T1000 (cell line): ENCODE measurements around the gene GOLGA8K.
"Not testable (repeated sequence)": the region's sequence is repeated elsewhere in the genome, so short reads cannot be mapped to it uniquely, and the experiment has no call there.

Experiments
- DNase-seq: peaks from one replicate; lab custom pipeline; 2025; ENCODE audit warnings: mixed read lengths; lab: John Stamatoyannopoulos, UW

The GOLGA8K gene, protein sequence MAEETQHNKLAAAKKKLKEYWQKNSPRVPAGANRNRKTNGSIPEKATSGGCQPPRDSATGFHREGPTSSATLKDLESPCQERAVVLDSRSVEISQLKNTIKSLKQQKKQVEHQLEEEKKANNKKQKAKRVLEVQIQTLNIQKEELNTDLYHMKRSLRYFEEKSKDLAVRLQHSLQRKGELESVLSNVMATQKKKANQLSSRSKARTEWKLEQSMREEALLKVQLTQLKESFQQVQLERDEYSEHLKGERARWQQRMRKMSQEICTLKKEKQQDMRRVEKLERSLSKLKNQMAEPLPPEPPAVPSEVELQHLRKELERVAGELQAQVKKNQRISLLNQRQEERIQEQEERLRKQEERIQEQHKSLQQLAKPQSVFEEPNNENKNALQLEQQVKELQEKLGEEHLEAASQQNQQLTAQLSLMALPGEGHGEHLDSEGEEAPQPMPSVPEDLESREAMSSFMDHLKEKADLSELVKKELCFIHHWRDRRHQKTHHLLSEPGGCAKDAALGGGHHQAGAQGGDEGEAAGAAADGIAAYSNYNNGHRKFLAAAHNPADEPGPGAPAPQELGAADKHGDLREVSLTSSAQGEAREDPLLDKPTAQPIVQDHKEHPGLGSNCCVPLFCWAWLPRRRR

DNA sequence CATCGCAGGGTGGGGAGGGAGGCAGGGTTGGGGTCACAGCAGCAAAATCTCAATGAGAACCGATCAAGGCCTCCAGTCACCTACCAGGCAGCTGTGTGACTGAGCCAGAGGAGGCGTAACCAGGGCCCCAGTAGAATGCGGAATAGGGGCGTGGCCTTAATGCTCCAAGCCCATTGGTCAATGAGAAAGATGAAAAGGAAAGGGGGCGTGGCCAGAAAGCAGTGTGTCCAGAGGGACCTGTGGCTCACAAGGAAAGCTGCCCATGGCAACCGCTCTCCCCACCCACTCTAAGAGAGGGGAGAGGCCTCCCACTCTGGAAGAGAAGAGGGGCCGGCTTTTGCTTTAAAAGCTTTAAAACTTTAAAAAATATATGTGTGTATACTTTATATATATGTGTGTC is at the start of gene GOLGA8K:
Gene GOLGA8K (minus strand): TSS at position 101 of the 400 bp plus-strand sequence. CDS start 98 bp downstream, at position 3.
- DNase-seq = not testable (repeated sequence)

- not testable (repeated sequence) for DNase-seq
Measured at GRCh38 chr15:32440445-32440977, 37.4 kb upstream of the GOLGA8K start.

DNA sequence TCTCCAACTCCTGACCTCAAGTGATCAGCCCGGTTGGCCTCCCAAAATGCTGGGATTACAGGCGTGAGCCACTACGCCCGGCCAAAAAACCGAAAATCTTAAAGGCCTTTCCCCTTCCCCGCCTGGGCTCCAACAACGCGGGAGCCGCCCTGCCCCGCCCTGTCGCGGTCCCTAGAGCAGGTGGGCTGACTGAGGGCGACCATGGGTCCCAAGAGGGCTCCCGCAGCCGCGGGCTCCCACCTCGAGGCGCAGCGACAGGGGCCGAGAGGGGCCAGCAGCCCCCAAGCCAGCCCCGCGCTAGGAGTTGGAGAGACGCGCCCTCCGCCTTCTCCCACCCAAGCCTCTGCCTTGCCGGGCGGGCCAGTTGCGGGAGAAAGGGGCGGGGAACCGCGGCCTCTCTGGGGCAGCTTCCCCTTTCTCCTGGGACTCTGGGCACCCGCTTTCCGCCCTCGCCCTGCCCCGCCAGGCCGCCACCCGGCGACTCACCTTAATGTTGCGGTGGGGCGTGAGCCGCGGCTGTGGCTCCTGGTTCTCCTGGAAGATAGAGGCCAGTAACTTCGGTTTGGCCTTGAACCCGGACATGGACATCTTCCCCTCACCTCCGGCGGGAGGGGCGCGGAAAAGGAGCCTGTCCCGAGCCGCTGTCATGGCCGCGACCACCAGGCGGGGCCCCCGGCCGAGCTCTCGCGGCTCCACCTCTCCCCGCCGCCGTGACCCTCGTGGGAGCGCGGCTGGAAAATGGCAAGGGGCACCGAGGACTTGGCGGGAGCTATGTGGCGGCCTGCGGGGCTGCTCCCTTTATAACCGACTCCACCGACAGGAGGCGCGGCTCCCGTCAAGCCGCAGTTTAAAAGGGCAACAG is 31.2 kb upstream of the GOLGA8K start:
- DNase-seq = not testable (repeated sequence)

DNA sequence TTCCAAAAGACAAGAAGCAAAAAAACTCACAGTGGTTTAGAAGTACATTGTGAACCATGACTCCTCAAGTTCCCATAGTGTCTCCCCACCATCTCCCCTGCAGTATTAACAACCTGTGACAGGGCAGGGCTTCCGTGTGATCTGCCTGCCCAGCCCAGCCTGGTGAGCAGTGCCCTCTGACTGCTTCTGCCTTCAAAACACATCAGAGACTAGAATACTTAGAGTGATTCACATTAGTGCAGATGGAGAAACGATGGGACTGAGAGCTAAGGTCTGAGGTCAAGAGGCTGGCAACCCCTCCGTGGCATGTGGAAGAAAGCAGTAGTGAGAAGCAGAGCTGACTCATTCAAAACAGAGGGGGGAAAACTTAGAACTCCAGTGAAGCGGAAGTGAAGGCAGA is 24.5 kb upstream of the GOLGA8K start:
- DNase-seq = not testable (repeated sequence)

- DNase-seq = not testable (repeated sequence)
Measured at GRCh38 chr15:32426511-32426910, 23.4 kb upstream of the GOLGA8K start.

DNA sequence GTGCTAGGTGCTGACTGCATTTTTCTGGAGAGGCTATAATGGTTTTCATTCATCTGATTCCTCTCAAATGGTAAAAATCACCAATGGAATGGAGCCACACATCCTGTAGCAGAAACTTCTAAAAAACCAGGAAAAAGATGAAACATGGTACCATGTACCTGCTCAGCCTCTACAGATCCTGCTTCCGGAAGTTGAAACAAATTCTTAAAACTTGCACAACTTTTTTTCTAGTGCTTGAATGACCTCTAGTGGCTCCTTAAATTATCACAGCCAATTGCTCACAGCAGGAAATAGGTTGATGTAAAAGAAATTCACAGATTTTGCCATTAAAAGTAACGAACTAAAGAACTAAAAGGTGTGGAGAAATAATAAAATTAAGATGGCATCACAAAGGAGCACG is 4.8 kb upstream of the GOLGA8K start:
- DNase-seq = not testable (repeated sequence)

DNA sequence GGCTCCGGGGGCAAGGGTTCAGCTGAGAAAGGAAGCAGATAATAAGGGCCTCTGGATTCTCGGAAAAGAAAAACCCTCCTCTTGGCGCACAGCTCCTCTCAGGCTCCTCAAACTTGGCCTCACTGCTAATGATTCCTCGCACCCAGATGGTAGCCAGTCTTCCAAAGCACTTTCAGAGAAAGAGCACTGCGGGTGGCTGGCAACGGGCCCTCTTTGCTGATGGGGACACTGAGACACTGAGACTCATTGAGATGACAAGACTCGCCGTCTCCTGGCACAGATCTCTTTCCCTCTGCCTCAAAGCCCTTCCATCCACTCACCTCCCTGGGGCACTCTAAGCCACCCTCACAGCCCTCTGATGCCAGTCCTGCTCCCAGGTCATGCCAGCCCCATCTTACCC is 6.6 kb downstream of the GOLGA8K start:
- not testable (repeated sequence) for DNase-seq

DNA sequence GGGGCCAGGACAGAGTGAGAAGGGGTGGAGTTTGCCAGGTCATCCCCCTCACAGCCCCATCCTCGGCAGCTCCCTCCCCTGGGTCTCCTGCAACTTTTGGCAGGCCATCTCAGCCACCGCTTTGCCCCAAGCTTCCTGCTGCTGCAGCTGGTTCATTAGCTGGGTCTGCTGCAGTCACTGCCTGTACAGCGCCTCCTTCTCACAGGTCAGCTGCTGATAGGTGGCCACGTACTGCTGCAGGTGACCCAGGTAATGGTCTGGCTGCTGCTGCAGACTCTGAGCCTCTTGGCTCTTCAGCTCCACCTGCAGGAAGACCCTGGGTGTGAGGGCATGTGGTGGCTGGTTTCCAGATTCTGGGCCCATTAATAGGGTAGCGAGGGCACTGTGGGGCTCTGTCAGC is 8.3 kb downstream of the GOLGA8K start:
- DNase-seq = not testable (repeated sequence)

- DNase-seq = not testable (repeated sequence)
Measured at GRCh38 chr15:32388050-32388648, 14.9 kb downstream of the GOLGA8K start.

- not testable (repeated sequence) for DNase-seq
Measured at GRCh38 chr15:32385823-32386495, 17.1 kb downstream of the GOLGA8K start.

DNA sequence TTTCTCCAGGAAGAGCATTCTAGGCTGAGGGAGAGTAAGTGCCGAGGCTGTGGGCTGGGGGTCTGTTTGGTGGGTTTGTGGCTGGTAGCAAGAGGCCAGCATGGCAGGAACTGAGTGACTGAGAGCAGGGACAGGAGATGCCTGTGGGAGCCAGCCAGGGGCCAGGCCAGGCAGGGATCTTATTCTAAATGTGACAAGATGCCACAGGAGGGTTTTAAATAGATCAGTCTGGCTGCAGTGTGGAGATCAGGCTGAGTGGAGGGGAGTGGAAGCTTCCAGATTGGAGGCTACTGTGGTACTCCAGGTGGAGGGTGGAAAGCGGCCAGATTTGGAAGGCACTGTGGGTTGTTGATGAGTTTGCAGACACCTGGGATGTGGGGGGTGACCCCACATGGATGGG is 28.9 kb downstream of the GOLGA8K start:
- not testable (repeated sequence) for DNase-seq

DNA sequence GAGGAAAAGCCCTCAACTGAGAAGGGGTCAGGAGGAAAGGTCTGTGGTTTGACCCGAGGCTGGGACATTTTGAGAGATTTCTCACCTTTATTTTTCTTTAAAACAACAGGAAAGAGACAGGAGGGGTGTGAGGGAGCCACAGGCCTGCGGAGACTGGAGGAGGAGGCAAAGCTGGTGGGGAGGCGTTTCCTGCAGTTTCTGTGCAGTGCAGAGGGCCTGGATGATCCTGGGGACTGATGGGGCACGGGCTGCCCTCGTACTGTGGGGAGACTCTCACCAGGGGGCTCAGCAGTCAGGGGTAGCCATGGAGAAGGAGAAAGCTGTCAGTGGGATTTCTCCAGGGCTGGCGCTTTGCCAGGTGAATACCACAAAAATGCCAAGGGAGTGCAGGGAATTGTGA is 29.4 kb downstream of the GOLGA8K start:
- not testable (repeated sequence) for DNase-seq

DNA sequence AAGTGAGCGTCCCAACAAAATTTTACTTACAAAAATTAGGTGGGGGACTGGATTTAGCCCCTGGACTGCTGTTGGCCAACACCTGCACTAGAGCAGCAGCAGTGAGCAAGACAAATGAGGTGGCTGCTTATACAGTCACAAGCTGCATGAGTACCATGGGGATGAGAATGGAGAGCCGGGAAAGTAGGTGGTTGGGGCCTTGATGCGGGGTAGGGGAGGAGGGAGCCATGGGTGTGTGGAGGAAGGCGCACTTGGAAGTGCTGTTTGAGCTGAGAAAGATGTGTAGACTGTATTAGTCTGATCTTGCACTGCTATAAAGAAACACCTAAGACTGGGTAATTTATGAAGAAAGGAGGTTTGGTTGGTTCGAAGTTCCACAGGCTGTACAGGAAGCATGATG is 31.0 kb downstream of the GOLGA8K start:
- DNase-seq = not testable (repeated sequence)

DNA sequence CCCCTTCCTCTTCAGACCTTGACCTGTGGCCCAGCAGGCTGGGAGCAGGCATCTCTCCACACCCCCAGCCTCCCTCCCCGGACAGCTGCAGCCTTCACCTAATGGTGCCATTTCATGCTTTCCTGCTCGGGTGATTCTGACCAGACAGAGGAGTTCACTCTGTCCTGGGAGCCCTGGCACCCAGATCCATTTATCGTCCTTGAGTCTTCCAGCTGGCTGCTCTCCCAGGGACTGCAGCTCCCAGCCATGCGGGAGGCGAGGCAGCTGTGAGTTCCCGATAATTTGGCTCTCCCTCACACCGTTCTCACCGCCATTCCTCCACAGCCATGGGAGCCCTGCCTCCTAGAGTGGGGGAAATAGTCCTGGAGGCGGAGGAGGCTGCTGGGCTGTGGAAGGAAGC is 32.6 kb downstream of the GOLGA8K start:
- not testable (repeated sequence) for DNase-seq

DNA sequence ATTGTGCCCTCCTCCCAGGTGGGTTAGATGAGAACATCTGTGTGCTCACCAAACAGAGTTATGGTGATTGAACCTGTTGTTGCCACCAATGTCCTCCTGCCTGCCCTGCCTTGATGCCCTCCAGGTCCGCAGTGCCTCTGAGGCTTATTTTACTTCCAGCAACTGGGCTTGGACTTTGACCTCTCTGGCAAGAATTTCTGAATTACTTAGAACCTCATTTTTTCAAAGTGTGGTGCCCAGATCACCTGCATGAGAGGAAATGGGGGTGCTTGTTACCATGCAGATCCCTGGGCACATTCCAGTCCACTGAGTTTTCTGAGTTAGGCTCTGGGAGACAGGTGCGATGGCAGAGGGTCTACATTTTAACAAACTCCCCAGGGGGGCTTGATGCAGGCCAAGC is 33.0 kb downstream of the GOLGA8K start:
- DNase-seq = not testable (repeated sequence)

DNA sequence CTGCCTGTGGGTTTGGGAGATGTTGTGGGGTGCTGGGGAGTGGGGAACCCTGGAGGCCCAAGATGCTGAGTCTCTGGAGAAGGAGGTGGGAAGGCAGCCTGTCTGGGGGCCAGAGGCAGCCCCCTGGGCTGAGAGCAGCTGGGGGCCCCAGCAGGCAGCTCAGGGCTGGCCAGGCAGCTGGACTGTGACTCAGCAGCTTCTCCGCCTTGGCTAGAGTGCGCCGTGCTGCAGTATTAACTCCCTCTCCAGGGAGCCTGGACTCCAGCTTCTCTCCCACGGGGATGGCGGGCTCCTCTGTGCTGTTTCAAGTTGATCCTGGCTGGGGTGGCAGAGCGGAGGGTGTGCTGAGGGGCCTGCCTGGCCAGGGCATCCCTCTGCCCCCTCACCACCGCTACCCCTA is 36.6 kb downstream of the GOLGA8K start:
- DNase-seq = not testable (repeated sequence)

DNA sequence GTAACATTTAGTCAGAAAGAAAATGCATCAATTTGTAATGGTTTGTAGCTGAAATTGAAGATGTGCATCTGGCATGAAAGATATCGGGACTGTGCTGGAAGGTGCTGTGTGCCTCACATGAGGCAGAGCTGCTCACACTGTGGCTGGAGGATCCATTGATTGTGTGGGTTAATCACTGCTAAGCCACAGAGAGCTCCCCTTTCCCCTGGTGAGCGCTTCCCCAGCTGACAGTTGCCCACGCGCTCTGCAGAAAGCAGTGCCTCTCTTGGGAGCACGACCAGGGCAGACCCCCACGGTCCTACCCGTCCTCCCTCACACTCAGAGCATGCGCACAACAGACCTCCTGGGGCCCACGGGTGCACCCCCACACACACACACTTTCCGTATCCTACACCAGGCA is 37.1 kb downstream of the GOLGA8K start:
- not testable (repeated sequence) for DNase-seq

- DNase-seq = not testable (repeated sequence)
Measured at GRCh38 chr15:32364944-32365343, 38.1 kb downstream of the GOLGA8K start.

DNA sequence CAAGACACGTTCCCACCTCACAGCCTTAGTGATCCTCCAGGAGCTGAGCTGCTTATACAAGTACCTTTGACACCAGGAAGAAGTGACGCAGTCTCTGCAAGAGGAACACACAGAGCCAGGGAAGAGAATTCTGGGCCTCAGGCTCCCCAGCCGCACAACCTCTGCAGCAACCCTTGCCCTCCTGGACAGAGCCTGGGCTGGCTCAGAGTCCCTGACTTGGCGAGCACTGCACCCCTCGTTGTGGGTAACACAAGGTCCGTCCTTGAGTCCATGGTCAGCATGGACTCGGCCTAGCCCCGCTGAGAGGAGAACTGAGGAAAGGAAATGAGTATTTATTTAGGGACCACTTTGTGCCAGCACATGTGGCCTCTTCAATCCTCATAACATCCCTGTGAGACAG is 39.6 kb downstream of the GOLGA8K start:
- not testable (repeated sequence) for DNase-seq

DNA sequence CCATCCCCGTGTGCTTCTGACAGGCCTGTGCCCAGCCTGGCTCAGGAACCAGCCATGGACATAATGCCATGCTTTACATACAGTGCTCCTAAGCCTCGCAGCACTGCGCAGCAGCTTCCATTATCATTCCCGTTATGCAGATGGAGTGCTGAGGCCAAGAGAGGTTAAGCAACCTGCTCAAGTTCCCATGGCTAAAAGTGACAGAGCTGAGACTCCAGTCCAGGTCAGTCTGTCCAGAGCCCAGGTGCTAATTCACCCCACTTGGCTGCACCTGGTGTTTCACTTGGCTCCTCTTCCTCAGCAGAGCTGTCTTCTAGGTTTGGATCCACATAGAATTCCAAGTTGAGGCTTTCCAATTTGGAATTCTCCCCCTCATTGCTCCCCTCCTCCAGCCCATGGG is 41.4 kb downstream of the GOLGA8K start:
- DNase-seq = not testable (repeated sequence)

GRCh38 chr15:32358462-32358861 is 44.6 kb downstream of the GOLGA8K start:
- not testable (repeated sequence) for DNase-seq
